Spleen (tissue), 7 donors: ENCODE results near the gene IQCB1.

ENCODE experiments used
- POLR2A ChIP-seq, 3 donors: fragments of 450-650 bp; IDR thresholded peaks; one replicate each; pipeline ENCODE4 v1.5.1; 2017; ENCODE audit warnings: antibody characterized with exemption in 3 of 3, mild to moderate bottlenecking in 1 of 3
- TF ChIP-seq, protein P1 (sequence below), 11 experiments: fragments of 200-600 bp in 7 of 11; fragments of 450-650 bp in 4 of 11; sonication (generic) in 4 of 11; IDR thresholded peaks in 8 of 11; conservative IDR thresholded peaks in 3 of 11; 1 replicate in 7 of 11; 2 replicates in 4 of 11; pipeline versions ENCODE4 v1.4.0 to v1.8.0; 2016 to 2021; ENCODE audit warnings: antibody characterized with exemption in 11 of 11, inconsistent platforms in 4 of 11, mild to moderate bottlenecking in 1 of 11
- donor health status: DM: no; HTN: no; CAD: no; lungs with moderate emphysema.
- donor health status: DM: no; HTN: no; CAD: no.
- donor health status: DM: no; HTN: no; CAD: no.

- TF ChIP-seq, protein P1, sequence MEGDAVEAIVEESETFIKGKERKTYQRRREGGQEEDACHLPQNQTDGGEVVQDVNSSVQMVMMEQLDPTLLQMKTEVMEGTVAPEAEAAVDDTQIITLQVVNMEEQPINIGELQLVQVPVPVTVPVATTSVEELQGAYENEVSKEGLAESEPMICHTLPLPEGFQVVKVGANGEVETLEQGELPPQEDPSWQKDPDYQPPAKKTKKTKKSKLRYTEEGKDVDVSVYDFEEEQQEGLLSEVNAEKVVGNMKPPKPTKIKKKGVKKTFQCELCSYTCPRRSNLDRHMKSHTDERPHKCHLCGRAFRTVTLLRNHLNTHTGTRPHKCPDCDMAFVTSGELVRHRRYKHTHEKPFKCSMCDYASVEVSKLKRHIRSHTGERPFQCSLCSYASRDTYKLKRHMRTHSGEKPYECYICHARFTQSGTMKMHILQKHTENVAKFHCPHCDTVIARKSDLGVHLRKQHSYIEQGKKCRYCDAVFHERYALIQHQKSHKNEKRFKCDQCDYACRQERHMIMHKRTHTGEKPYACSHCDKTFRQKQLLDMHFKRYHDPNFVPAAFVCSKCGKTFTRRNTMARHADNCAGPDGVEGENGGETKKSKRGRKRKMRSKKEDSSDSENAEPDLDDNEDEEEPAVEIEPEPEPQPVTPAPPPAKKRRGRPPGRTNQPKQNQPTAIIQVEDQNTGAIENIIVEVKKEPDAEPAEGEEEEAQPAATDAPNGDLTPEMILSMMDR (IDR thresholded peaks at IDR 0.05 in 8 of 11, conservative IDR thresholded peaks at IDR 0.05 in 3 of 11) = no peak
- TF ChIP-seq POLR2A (IDR thresholded peaks at IDR 0.05) = no peak
Measured at GRCh38 chr3:121748680-121749275, 86.1 kb downstream of the IQCB1 start.
